Stimulated activated CD8-positive, alpha-beta memory T cell treated with anti-CD3 and anti-CD28 coated beads, Interleukin-7, amount 100 ng/mL, for 1 hour (primary cell): ENCODE data around the gene SELENOV.

Source experiments
- DNase-seq, 2 donors: peaks; one replicate each; pipeline ENCODE4 v3.0.0-alpha.2; 2020; ENCODE audit warnings: low read depth in 2 of 2

The SELENOV gene

DNA sequence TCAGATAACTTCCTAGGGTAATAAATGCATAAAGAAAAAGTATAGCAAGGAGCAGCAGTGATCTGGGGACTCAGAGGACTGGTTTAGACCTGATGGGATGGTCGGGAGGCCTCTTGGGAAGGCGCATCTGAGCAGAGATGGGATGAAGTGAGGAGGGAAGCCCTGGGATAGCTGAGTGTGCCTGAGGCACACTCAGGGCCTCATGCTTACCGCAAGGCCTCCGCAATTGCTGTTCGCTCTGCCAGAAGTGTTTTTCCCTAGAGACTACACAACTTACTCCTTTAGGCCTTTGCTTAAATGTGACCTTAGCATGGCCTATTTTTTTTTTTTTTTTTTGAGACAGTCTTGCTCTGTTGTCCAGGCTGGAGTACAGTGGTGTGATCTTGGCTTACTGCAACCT is 20.3 kb upstream of the SELENOV start:
- DNase-seq, result no peak

DNA sequence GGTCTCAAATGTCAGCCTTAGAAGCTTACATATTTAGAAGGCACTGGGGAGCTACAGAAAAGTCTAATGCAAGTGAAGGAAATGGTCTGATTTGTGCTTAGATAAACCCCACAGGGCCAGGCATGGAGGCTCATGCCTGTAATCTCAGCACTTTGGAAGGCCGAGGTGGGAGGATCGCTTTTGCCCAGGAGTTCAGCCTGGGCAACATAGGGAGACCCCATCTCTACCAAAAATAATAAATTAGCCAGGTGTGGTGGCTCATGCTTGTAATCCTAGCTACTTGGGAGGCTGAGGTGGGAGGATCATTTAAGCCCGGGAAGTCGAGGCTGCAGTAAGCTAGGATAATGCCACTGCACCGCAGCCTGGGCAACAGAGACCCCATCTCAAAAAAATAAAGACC is 18.9 kb upstream of the SELENOV start:
- no peak for DNase-seq

DNA sequence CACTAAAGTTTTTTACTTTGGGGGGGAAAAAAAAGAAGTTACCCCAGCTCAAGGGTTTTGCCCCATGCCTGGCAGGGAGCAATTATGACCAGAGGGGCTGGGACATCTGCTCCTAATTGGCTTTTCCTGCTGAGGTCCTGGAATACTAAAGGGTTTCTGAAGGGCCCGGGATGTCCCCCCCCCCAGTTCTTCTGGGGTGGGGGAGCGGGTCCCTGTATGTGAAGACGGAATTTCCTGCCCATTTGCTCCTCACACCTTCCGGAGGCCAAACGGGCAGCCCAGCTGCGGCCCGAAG is 17.3 kb upstream of the SELENOV start:
- no peak for DNase-seq

DNA sequence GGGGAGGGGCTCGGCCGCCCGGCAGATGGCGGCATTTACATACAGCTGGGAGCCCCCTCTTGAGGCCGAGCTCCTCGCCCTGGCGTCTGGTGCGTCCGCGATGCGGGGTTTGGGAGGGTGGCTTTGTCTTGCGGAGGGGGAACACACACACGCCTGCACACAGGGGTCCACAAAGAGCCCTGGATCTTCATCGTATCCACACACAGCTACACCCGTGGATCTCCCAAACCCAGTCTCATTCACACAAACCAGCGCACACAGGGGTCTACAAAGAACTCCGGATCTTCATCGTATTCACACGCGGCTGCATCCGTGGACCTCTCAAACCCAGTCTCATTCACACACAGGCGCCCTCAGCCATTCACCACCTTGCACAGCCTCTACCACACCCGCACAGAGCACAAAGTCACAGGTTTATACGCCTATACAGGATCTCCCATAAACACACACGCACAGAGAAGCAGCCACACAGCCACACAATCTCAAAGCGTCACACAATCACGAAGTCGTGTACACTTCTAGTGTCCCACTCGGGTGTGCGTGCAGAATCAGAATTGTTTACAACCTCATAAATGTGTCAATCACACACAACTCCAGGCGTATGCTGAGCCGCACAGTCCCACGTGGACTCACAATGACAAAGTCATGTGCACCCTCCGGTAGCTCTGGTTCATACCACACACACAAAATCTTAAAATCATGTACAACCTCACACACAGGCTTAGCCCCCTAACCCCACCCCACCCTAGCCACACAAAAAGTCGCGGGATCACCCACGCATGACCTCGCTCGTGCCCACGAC is 16.7 kb upstream of the SELENOV start:
- DNase-seq, result no peak

DNA sequence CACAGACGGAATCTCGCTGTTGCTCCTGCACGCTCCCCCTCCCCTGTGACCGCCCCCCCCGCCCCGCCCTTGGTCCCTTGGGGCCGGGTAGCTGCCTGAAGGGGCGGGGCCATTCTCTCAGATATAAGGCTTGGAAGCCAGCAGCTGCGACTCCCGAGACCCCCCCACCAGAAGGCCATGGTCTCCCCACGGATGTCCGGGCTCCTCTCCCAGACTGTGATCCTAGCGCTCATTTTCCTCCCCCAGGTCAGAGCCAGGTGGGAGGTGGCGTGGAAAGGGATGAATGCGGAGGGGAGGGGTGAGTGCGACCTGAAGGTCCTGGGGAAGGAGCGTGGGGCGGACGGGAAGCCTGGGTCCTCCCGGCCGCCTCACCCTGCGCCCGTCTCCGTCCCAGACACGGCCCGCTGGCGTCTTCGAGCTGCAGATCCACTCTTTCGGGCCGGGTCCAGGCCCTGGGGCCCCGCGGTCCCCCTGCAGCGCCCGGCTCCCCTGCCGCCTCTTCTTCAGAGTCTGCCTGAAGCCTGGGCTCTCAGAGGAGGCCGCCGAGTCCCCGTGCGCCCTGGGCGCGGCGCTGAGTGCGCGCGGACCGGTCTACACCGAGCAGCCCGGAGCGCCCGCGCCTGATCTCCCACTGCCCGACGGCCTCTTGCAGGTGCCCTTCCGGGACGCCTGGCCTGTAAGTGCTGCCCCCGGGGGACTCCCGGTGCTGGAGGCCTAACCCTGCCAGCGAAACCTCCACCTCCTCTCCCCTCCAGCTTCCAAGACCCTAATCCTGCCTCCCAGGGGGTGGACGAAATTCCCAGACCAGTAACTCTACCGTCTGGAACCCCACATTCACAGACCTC is 15.9 kb upstream of the SELENOV start, which contains the start of gene DLL3:
Gene DLL3, plus strand, starts transcription at position 150 of the 845 bp plus-strand sequence. Its CDS starts 28 bp downstream, at position 178.
- no peak for DNase-seq

DNA sequence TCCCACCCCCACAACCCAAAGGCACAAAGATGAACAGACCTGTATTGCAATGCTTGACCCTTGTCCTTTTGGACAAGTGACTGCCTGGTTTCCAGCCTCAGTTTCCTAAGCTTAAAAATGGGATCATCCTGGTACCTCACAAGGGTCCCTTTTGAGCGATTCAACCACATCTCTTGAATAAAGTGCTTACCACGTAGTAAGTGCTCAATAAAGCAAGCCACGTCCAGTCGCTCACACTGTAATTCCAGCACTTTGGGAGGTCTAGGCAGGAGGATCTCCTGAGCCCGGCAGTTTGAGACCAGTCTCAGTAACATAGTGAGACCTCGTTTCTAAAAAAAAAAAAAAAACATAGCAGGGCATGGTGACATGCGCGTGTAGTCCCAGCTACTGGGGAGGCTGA is 15.0 kb upstream of the SELENOV start:
- DNase-seq, result no peak

DNA sequence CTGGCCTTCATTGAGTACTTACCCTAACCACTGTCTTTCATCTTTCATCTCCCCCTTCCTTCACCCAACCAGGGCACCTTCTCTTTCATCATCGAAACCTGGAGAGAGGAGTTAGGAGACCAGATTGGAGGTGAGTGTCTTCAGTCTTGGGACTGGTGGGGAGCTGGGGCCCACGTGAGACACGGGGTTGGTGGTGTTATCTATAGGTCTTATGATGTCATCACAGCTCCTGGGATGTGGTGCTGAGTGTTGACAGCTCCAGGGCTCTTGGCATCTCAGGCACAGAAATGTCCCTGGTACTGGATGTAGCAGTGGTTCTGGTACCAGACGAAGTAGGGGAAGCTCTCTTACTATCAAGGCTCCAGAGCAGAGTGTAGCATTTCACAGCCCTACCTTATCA is 14.4 kb upstream of the SELENOV start:
- DNase-seq, result no peak

DNA sequence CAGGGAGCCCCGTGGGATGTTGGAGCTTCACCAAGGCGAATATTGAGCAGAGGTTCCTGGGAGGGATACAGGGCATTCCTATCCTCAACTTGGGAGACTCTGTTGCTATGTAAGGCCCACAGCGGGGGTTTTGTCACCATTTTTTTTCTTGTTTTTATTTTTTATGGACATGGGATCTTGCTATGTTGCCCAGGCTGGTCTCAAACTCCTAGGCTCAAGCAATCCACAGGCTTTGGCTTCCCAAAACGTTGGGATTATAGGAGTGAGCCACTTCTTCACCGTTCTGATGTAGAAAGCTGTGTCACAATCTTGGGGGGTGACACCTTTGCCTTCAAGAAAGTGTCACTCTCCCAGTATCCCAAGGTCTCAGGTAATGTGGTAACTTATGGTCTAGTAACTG is 13.6 kb upstream of the SELENOV start:
- no peak for DNase-seq

DNA sequence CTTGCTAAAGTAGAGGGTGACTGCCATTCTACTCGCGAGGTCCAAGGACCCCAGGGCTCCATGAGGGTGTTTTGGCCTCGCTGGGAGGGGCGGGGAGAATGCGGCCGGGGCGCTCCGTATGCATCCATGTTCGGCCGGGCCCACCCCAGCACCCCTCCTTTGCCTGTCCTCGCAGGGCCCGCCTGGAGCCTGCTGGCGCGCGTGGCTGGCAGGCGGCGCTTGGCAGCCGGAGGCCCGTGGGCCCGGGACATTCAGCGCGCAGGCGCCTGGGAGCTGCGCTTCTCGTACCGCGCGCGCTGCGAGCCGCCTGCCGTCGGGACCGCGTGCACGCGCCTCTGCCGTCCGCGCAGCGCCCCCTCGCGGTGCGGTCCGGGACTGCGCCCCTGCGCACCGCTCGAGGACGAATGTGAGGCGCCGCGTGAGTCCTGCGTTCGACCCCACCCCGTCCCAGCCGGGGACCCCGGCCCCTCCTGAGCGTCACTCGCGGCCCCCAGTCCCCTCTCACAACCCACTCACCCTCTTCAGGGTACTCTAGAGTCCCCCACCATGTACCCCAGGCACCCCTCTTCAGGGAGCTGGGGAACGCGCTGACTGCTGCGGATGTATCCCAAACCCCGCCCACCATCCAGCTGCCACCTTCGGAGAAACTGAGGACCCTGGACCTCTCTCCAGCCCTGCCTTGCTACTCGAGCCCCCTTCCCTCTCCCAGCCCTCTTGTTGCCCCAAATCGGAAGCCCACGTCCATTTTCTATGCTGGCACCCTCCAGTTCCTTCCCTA is 12.1 kb upstream of the SELENOV start:
- peak; percentile 51 to 53 for DNase-seq

DNA sequence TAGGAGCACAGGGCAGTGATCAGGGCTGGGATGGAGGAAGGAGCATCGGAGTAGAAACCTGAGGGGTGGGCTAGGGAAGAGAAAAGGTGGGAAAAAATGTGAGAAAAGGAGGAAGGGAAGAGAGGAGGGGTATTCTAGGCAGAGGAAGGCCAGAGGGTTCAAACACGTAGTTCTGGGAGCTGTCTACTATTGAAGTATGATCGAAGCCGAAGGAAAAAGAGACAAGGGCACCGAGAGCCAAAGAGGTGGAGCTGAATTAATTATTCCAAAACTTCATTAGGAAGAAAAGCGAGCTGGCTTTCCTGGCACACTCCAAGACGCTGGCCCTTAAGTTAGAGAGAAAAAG is 8.4 kb upstream of the SELENOV start:
- DNase-seq, result no peak

DNA sequence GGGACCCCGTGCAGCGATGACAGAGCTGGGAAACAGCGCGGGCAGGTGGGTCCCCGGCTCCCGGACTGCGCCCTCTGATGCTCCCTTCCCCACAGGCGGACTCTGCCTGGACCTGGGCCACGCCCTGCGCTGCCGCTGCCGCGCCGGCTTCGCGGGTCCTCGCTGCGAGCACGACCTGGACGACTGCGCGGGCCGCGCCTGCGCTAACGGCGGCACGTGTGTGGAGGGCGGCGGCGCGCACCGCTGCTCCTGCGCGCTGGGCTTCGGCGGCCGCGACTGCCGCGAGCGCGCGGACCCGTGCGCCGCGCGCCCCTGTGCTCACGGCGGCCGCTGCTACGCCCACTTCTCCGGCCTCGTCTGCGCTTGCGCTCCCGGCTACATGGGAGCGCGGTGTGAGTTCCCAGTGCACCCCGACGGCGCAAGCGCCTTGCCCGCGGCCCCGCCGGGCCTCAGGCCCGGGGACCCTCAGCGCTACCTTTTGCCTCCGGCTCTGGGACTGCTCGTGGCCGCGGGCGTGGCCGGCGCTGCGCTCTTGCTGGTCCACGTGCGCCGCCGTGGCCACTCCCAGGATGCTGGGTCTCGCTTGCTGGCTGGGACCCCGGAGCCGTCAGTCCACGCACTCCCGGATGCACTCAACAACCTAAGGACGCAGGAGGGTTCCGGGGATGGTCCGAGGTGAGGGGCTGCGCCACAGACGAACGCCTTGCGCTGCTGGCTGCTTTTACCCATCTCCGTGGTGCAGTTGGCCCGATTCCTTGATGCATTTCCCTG is 7.8 kb upstream of the SELENOV start:
- no peak for DNase-seq

DNA sequence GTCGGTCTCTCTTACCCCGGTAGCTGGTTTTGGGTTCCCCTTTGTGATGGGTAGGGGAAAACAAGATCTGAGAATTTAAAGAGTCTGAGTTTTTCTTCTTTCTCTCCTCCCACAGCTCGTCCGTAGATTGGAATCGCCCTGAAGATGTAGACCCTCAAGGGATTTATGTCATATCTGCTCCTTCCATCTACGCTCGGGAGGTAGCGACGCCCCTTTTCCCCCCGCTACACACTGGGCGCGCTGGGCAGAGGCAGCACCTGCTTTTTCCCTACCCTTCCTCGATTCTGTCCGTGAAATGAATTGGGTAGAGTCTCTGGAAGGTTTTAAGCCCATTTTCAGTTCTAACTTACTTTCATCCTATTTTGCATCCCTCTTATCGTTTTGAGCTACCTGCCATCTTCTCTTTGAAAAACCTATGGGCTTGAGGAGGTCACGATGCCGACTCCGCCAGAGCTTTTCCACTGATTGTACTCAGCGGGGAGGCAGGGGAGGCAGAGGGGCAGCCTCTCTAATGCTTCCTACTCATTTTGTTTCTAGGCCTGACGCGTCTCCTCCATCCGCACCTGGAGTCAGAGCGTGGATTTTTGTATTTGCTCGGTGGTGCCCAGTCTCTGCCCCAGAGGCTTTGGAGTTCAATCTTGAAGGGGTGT is 7.1 kb upstream of the SELENOV start:
- no peak for DNase-seq

DNA sequence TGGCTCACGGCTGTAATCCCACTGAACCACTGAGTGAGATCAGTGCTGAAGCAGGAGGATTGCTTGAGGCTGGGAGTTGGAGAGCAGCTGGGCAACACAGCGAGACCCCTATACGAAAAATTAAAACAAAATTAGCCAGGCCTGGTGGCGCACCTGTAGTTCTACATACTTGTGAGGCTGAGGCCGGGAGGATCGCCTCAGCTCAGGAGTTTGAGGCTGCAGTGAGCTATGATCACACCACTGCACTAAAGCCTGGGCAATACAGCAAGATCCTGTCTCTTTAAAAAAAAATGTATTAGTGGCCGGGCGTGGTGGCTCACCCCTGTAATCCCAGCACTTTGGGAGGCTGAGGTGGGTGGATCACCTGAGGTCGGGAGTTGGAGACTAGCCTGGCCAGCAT is 6.3 kb upstream of the SELENOV start:
- no peak for DNase-seq

DNA sequence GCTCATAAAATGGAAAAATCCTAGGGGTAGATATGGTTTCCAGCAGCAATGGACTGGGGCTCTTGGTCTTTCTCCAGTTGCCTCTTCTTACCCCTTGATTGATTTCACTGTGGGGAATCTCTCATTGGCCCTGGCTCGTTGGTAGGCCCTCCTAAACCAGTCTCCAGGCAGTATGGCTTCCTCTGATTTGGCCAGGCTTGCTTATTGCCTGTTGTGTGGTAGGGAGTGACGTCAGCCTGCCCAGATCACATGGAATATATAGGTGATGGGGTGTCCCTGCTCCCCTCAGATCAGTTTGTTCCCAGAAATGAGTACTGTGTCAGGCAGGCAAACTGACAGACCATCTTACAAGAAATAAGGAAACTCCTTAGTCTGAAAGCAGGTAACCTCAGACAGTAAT is 5.7 kb upstream of the SELENOV start:
- DNase-seq, result no peak

DNA sequence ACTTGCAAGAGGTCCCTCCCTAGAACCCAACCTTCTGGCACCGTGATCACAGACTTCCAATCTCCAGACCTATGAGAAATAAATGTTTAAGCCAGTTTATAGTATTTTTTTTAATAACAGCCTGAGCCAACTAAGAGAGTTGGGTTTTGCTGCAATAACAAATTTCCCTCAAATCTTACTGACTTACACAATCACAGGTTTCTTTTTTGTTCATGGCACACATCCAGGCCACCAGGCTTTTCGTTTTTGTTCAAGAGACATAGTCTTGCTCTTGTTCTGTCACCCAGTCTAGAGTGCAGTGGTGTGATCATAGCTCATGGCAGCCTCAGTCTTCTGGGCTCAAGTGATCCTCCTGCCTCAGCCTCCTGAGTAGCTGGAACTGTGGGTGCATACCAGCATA is 2.0 kb upstream of the SELENOV start:
- DNase-seq, result no peak

DNA sequence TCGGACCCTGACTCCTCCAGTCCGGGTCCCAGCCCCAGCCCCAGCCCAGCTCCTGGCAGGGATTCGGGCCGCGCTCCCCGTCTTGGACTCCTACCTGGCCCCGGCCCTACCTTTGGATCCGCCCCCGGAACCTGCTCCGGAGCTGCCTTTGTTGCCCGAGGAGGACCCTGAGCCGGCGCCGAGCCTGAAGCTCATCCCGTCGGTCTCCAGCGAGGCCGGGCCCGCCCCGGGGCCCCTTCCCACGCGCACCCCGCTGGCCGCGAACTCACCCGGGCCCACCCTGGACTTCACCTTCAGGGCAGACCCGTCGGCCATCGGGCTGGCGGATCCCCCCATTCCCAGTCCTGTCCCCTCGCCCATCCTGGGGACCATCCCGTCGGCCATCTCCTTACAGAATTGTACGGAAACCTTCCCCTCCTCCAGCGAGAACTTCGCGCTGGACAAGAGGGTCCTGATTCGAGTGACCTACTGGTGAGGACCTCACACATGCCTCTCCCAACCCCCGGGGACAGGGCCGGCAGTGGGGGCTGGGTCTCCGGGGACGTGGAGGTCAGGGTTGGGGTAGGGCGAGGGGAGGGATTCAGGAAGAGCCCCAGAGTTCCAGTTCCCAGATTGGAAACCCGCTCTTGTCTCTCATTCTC is 732 bp downstream of the SELENOV start:
- no peak for DNase-seq

DNA sequence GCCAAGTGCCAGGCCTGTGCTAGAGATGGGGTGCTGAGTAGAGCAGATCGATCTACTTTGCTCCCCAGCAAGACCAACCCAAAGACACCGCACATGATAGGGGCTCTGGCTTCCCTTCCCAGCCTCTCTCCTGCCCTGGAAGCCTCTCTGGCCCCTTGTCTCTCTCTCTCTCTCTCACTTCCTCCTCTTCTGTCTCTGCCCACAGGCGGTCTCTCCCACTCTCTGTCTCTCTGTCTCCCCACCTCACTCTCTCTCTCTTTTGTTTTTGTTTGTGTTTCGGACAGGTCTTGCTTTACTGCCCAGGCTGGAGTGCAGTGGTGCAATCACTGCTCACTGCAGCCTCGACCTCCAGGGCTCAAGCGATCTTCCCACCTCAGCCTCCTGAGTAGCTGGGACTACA is 1.3 kb downstream of the SELENOV start:
- no peak for DNase-seq

DNA sequence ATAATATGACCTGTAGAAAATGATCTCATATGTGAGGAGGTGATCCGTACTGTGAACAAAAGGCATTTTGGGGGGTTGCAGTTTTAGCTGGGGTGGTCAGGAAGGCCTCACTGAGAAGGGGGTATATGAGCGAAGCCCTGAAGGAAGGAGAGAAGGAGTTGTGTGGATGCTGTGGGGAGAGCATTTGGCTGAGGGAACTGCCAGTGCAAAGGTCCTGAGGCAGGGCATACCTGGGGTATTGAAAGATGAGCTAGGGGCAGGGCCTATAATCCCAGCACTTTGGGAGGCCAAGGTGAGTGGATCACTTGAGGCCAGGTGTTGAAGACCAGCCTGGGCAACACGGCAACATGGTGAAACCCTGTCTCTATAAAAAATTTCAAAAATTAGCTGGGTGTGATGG is 2.5 kb downstream of the SELENOV start:
- DNase-seq, result no peak

DNA sequence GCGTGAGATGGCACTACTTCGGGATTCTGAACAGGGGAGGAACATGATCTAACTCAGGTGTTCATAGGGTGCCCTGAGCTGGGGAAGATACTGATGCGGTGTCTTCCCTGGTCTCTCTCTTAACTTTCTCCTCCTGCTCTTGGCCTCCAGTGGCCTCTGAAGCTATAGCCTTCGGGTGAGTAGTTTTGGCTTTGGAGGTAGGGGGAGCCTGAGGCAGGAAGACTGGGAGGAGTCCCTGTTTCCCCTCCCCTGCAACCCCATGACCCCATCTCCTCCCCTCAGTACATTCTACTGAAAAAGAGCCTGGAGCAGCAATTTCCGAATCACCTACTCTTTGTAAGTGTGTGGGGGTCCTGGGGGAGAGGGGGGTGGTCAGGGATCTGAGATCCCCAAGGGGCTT is 3.5 kb downstream of the SELENOV start:
- DNase-seq, result no peak

DNA sequence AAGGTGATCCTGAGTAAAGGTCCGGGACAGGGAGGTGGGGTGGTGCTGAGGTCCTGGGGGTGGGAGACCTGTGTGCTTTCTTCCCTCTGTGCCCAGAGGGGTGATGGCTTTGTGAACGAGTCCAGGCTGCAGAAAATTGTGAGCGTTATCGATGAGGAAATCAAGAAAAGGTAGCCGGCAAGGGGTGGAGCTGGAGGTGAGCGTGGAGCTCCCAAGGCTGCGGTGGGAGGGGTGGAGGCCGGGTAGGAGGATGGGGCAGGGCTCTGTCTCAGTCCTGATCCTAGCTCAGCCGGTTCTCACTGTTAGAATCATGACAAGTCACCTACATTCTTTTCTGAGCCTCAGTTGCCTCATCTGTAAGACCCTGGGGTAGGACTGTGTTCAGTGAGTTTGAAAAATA is 4.0 kb downstream of the SELENOV start:
- no peak for DNase-seq
